Gastrocnemius medialis (tissue), 4 donors: ENCODE data around the gene CTCF. TPM values are rescaled to one million over a fixed set of nuclear protein-coding genes. Genes with fewer than 3 reads are reported as not detected.

Experiments used
- ATAC-seq, 2 donors: fragments of 150-250 bp; one replicate each; pipeline ENCODE4 v1.9.1; 2016
- DNase-seq, 2 donors: peaks; one replicate each; pipeline ENCODE4 v3.0.0-alpha.2; 2019
- H3K27ac ChIP-seq, 4 donors: fragments of 200-600 bp; sonication (generic); 1 replicate in 1 of 4; 2 replicates in 3 of 4; pipeline ENCODE4 v1.5.1; 2016 to 2018; ENCODE audit warnings: mild to moderate bottlenecking in 2 of 4, moderate library complexity in 1 of 4
- H3K27me3 ChIP-seq, 3 donors: fragments of 200-600 bp; sonication (generic) in 2 of 3; 1 replicate in 1 of 3; 2 replicates in 2 of 3; pipeline versions ENCODE4 v1.5.1 to v1.6.0; 2016 to 2019; ENCODE audit warnings: mild to moderate bottlenecking in 1 of 3, moderate library complexity in 1 of 3
- H3K36me3 ChIP-seq, 2 donors: fragments of 200-600 bp; sonication (generic) in 1 of 2; one replicate each; pipeline ENCODE4 v1.5.1; 2017 to 2018
- H3K4me1 ChIP-seq, 2 donors: fragments of 200-600 bp; sonication (generic) in 1 of 2; one replicate each; pipeline ENCODE4 v1.5.1; 2016 to 2017; ENCODE audit warnings: mild to moderate bottlenecking in 2 of 2
- H3K4me3 ChIP-seq, 4 donors: fragments of 200-600 bp; sonication (generic) in 3 of 4; 1 replicate in 1 of 4; 2 replicates in 3 of 4; pipeline ENCODE4 v1.5.1; 2016 to 2019; ENCODE audit warnings: mild to moderate bottlenecking in 2 of 4
- H3K9me3 ChIP-seq, 3 donors: fragments of 200-600 bp; sonication (generic) in 2 of 3; 1 replicate in 1 of 3; 2 replicates in 2 of 3; pipeline ENCODE4 v1.5.1; 2016 to 2019
- CTCF ChIP-seq, 5 experiments: fragments of 450-650 bp in 3 of 5; fragments of 200-600 bp in 2 of 5; sonication (generic) in 2 of 5; IDR thresholded peaks in 4 of 5; conservative IDR thresholded peaks in 1 of 5; 1 replicate in 4 of 5; 2 replicates in 1 of 5; pipeline ENCODE4 v1.5.1; 2016 to 2019; ENCODE audit warnings: antibody characterized with exemption in 5 of 5, mild to moderate bottlenecking in 3 of 5, moderate library complexity in 3 of 5
- POLR2A ChIP-seq, 2 donors: fragments of 450-650 bp; IDR thresholded peaks; one replicate each; pipeline ENCODE4 v1.6.1; 2017; ENCODE audit warnings: antibody characterized with exemption in 2 of 2, mild to moderate bottlenecking in 2 of 2, moderate library complexity in 2 of 2
- in situ Hi-C, 4 donors: fragments of 200-750 bp; cut with MboI; loops; one replicate each; pipeline versions ENCODE4 v1.15.0 to v1.8.0; 2017; ENCODE audit warnings: low sequenced_read_pairs in 4 of 4
- intact Hi-C: fragments of 100-400 bp; cut with DNase I; formaldehyde crosslinking; loops from one replicate; pipeline ENCODE4 v1.15.1; 2023; ENCODE audit warnings: low total_unique reads
- total RNA-seq, 4 donors: library from RNA; depleted of rRNA; stranded (reverse); fragments of >200 nt; gene quantifications; one replicate each; pipeline versions ENCODE4 v1.1.0 to v1.2.3, GENCODE V29; 2016

Gene CTCF
- total RNA-seq, 4 donors from 2014 or later: 25.9 to 35.9 (median 30.3) TPM

GRCh38 chr16:67562918-67563707 is 787 bp downstream of the CTCF start:
- in situ Hi-C loops: no loop called here
- ATAC-seq: peak; percentile 26 to 28
- peaks cover 24 to 35% of the 10 kb centered on the region in 2 donors for H3K4me1 ChIP-seq

GRCh38 chr16:67563708-67564468 is 1.6 kb downstream of the CTCF start:
- peaks cover 27 to 35% of the 10 kb centered on the region in 2 donors for H3K4me1 ChIP-seq
- ATAC-seq: peak; percentile 77 to 78

More at GRCh38 chr16:67562918-67563707, 787 bp downstream of the CTCF start:
- intact Hi-C loops: loop anchor here (1.0 to 10.0 kb wide), 9 partner anchors 16 to 282 kb away; partner anchors contain the start of genes ACD, ATP6V0D1, C16orf86 and CENPT
- Histone ChIP-seq H3K27me3 (no peaks in the 10 kb centered on the region), H3K4me3 (peak overlapping the region; percentile 69 to 97 (median 86)), H3K27ac (peak overlapping the region; percentile 90 to 100 (median 100)), H3K36me3 (no peaks in the 10 kb centered on the region), H3K9me3 (no peaks in the 10 kb centered on the region)
- TF ChIP-seq POLR2A (IDR thresholded peaks at IDR 0.05) (no peak), CTCF (IDR thresholded peaks at IDR 0.05 in 4 of 5, conservative IDR thresholded peaks at IDR 0.05 in 1 of 5) (peak in 2 of 5 experiments; percentile 2 to 33)
- peak; percentile 14 to 43 for DNase-seq

GRCh38 chr16:67565470-67566100 is 3.3 kb downstream of the CTCF start:
- H3K27ac ChIP-seq: peak overlapping the region in 2 of 4 donors; percentile 90 to 100
- TF ChIP-seq CTCF (IDR thresholded peaks at IDR 0.05 in 4 of 5, conservative IDR thresholded peaks at IDR 0.05 in 1 of 5): no peak
- TF ChIP-seq POLR2A (IDR thresholded peaks at IDR 0.05): no peak
- no peaks in the 10 kb centered on the region for H3K27me3 ChIP-seq
- H3K36me3 ChIP-seq: no peaks in the 10 kb centered on the region
- H3K4me1 ChIP-seq: peaks cover 27 to 35% of the 10 kb centered on the region in 2 donors
- no peak overlapping the region for H3K4me3 ChIP-seq
- DNase-seq (no peak), ATAC-seq (no peak)
- intact Hi-C loops (loop anchor here (10.0 kb wide), 1 partner anchor 279 kb away; the partner anchor contains the start of genes CENPT, NUTF2 and THAP11), in situ Hi-C loops (loop anchor here in 2 of 4 donors (5.0 kb wide), 2 partner anchors 67 to 77 kb away; no protein-coding TSS in a partner anchor)
- H3K9me3 ChIP-seq: no peaks in the 10 kb centered on the region

More at GRCh38 chr16:67563708-67564468, 1.6 kb downstream of the CTCF start:
- TF ChIP-seq POLR2A (IDR thresholded peaks at IDR 0.05) (peak; percentile 79 to 85), CTCF (IDR thresholded peaks at IDR 0.05 in 4 of 5, conservative IDR thresholded peaks at IDR 0.05 in 1 of 5) (no peak)
- no peaks in the 10 kb centered on the region for H3K9me3 ChIP-seq
- in situ Hi-C loops: no loop called here
- H3K27ac ChIP-seq: peak overlapping the region; percentile 90 to 100 (median 100)
- H3K4me3 ChIP-seq: peak overlapping the region; percentile 69 to 97 (median 86)
- peak; percentile 87 to 93 for DNase-seq
- intact Hi-C loops: loop anchor here (2.0 to 10.0 kb wide), 3 partner anchors 83 to 281 kb away; partner anchors contain the start of genes ATP6V0D1, CENPT, NUTF2 and RANBP10
- no peaks in the 10 kb centered on the region for H3K27me3 ChIP-seq
- H3K36me3 ChIP-seq: no peaks in the 10 kb centered on the region

GRCh38 chr16:67571464-67571863 is 9.1 kb downstream of the CTCF start:
- H3K4me3 ChIP-seq: no peak overlapping the region
- TF ChIP-seq CTCF (IDR thresholded peaks at IDR 0.05 in 4 of 5, conservative IDR thresholded peaks at IDR 0.05 in 1 of 5): no peak
- TF ChIP-seq POLR2A (IDR thresholded peaks at IDR 0.05): no peak
- no peak overlapping the region for H3K27ac ChIP-seq
- H3K27me3 ChIP-seq: no peaks in the 10 kb centered on the region
- no peak for ATAC-seq
- DNase-seq: no peak
- H3K4me1 ChIP-seq: peaks cover 0 to 3% of the 10 kb centered on the region in 2 donors
- no peaks in the 10 kb centered on the region for H3K9me3 ChIP-seq
- peaks cover 2 to 37% of the 10 kb centered on the region in 2 donors for H3K36me3 ChIP-seq
- intact Hi-C loops (no loop called here), in situ Hi-C loops (no loop called here)
